Activated T-helper 9 cell treated with anti-CD3 and anti-CD28 coated beads, Interleukin-2, amount 50 U/mL, for 16 hours (primary cell): ENCODE results near the gene SLC7A11.

Experiments
- DNase-seq: peaks from one replicate; pipeline ENCODE4 v3.0.0-alpha.2; 2020; ENCODE audit warnings: low read depth

Gene SLC7A11

DNA sequence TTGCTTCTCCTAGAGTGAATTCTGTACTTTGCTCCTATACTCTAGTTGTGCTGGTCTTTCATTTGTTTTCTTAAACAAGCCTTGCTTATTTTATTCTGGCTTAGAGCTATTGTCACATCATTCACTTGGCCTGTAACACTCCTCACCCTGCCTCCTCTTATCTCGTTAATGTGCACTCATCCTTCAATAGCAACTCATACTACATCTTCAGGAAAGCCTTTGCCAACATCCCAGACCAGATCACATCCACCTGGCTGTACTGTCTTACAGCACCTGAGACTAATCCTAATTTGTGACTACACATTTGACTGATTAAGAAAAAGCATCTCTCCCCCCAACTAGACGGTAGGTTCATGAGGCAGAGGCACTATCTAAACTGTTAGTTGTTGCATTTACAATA is 80.8 kb downstream of the SLC7A11 start:
- no peak for DNase-seq

DNA sequence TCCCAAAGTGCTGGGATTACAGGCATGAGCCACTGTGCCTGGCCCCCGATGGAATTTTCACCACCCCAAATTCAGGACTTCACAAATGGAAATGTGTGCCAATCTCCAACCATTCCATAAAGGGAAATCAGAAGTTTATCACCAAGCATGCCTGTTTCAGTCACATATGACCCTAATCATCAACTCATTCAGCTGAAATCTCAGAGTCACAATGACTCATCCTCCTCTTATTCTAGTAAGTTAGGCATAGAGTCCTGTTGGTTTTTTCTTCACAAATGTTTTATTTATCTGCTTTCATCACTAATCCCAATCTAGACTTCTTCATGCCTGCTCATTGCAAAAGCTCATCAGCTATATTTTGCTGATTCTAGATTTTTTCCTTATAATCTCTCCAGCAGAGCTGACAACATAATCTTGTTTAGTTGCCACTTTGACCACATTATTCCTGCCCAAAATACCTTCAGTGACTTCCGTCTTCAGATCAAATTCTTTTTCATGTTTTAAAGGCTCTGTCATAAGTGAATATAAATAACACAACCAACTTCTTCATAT is 83.3 kb downstream of the SLC7A11 start:
- no peak for DNase-seq

GRCh38 chr4:138140879-138141278 is 101.3 kb downstream of the SLC7A11 start:
- no peak for DNase-seq

- no peak for DNase-seq
These were observed 103.4 kb downstream of the SLC7A11 start for GRCh38 chr4:138138774-138139173.

DNA sequence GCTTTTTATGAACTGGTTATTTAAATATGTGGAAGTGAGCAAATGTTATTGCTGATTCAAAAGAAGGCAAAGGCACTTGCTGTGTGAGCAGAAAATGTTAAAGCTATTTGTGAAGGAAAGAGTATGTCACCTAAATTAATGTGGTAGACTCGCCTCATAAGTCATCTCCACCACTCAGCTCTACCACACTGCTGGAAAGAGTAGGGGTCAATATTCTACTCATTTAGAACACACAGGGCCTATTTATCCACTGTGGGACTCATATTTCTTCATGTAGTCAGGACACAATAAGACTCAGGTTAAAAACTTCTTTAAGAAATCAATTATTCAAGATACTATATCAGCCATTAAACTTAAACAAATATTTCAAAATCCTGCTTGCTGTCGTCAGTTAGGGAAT is 106.5 kb downstream of the SLC7A11 start:
- DNase-seq: no peak

DNA sequence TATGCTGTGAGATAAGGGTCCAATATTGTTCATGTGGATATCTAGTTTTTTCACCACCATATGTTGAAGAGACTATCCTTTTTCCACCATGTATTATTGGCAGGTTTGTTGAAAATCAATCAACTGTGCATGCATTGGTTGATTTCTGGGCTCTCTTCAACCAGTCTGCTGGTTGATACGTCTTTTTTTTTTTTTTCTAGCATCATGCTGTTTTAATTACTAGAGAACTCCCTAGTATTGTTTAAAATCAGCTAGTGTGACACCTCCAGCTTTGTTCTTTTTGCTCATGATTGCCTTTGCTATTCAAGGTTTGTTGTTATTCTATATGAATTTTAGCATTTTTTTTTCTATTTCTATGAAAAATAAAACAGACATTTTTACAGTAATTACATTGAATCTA is 123.9 kb downstream of the SLC7A11 start:
- DNase-seq: no peak

DNA sequence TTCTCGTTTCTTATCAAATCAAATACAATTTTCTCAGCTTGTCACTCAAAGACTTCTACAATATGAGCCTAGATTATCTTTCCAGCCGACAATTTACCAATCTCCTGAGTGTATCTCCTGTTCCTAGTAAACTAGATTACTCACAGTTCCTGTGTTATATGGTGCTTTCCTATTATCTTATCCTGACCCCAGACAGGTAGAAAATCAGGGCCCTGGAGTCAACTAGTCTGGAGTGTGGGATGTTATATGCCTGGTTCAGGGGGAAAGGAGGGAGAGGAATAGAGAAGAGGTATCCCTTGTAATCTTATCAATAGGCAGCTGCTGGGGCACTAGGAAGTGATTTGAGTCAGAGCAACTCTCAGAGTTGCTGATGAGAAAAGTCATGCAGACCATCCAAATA is 127.1 kb downstream of the SLC7A11 start:
- DNase-seq: no peak

- no peak for DNase-seq
These were observed 127.7 kb downstream of the SLC7A11 start for GRCh38 chr4:138114434-138114833.
